Keratinocyte (primary cell): ENCODE results near the gene MEP1B. TPM values are rescaled to one million over a fixed set of nuclear protein-coding genes. Genes with fewer than 3 reads are reported as not detected.

Experiments
- DNase-seq: peaks from one replicate; pipeline ENCODE4 v3.0.0-alpha.2; 2011; ENCODE audit warnings: low read depth, missing footprints, low spot score
- FAIRE-seq: peaks from 2 replicates; lab custom pipeline; 2011; peaks lifted over from hg19 to GRCh38; lab: Jason Lieb, UNC
- H2AFZ ChIP-seq: 2 replicates; pipeline ENCODE4 v1.6.0; 2012; ENCODE audit warnings: low read length, control low read depth, inconsistent platforms; ENCODE audit not compliant: control insufficient read depth
- H3K27ac ChIP-seq: 2 replicates; pipeline ENCODE4 v1.5.1; 2011; ENCODE audit warnings: low read length; ENCODE audit not compliant: control insufficient read depth, insufficient read depth
- H3K27me3 ChIP-seq: 3 replicates; pipeline ENCODE4 v1.6.0; 2011; ENCODE audit warnings: low read length; ENCODE audit not compliant: control insufficient read depth, insufficient read depth; ENCODE audit errors: extremely low read depth
- H3K36me3 ChIP-seq, 2 experiments: 2 replicates in 1 of 2; 3 replicates in 1 of 2; pipeline ENCODE4 v1.5.1; 2011; ENCODE audit warnings: low read length in 2 of 2, mild to moderate bottlenecking in 1 of 2; ENCODE audit not compliant: control insufficient read depth in 2 of 2, insufficient read depth in 2 of 2; ENCODE audit errors: extremely low read depth in 1 of 2
- H3K4me1 ChIP-seq: 3 replicates; pipeline ENCODE4 v1.5.1; 2011; ENCODE audit warnings: low read length; ENCODE audit not compliant: control insufficient read depth, insufficient read depth; ENCODE audit errors: extremely low read depth
- H3K4me2 ChIP-seq: 3 replicates; pipeline ENCODE4 v1.6.0; 2011; ENCODE audit warnings: low read depth, low read length; ENCODE audit not compliant: control insufficient read depth, insufficient read depth; ENCODE audit errors: extremely low read depth
- H3K4me3 ChIP-seq, 3 experiments: fragments of 200-600 bp in 1 of 3; sonication (generic) in 1 of 3; 2 replicates in 2 of 3; 3 replicates in 1 of 3; pipeline ENCODE4 v1.5.1; 2011 to 2016; ENCODE audit warnings: low read length in 3 of 3, mild to moderate bottlenecking in 3 of 3, control low read depth in 2 of 3, inconsistent platforms in 1 of 3, low read depth in 1 of 3, mixed read lengths in 1 of 3, mixed run types in 1 of 3, moderate library complexity in 1 of 3; ENCODE audit not compliant: control insufficient read depth in 2 of 3, insufficient read depth in 2 of 3; ENCODE audit errors: extremely low read depth in 1 of 3
- H3K79me2 ChIP-seq: 2 replicates; pipeline ENCODE4 v1.6.0; 2012; ENCODE audit warnings: low read length; ENCODE audit not compliant: control insufficient read depth, insufficient read depth
- H3K9ac ChIP-seq: 3 replicates; pipeline ENCODE4 v1.6.0; 2011; ENCODE audit warnings: low read length; ENCODE audit not compliant: control insufficient read depth, insufficient read depth; ENCODE audit errors: extremely low read depth
- H3K9me1 ChIP-seq: 3 replicates; pipeline ENCODE4 v1.6.0; 2011; ENCODE audit warnings: low read length; ENCODE audit not compliant: control insufficient read depth, insufficient read depth; ENCODE audit errors: extremely low read depth
- H3K9me3 ChIP-seq: 2 replicates; pipeline ENCODE4 v1.5.1; 2012; ENCODE audit warnings: low read depth, low read length; ENCODE audit not compliant: control insufficient read depth
- H4K20me1 ChIP-seq: 3 replicates; pipeline ENCODE4 v1.6.0; 2011; ENCODE audit warnings: low read length; ENCODE audit not compliant: control insufficient read depth, insufficient read depth; ENCODE audit errors: extremely low read depth
- CTCF ChIP-seq, 3 experiments: IDR thresholded peaks in 1 of 3; conservative IDR thresholded peaks in 1 of 3; optimal IDR thresholded peaks in 1 of 3; 2 replicates in 2 of 3; 3 replicates in 1 of 3; pipeline versions ENCODE3 to v1.5.1; 2011; ENCODE audit warnings: low read length in 3 of 3, mild to moderate bottlenecking in 3 of 3, moderate library complexity in 2 of 3, control low read depth in 1 of 3, inconsistent platforms in 1 of 3; ENCODE audit not compliant: insufficient read depth in 2 of 3; ENCODE audit errors: extremely low read depth in 1 of 3
- EZH2 ChIP-seq: IDR thresholded peaks from one replicate; pipeline ENCODE4 v1.6.1; 2012; ENCODE audit warnings: inconsistent platforms, mild to moderate bottlenecking, low read length, moderate library complexity
- dilution Hi-C: fragments of 300-500 bp; cut with MboI; formaldehyde crosslinking; loops from one replicate; pipeline ENCODE4 v1.7.0; 2020; ENCODE audit warnings: low sequenced_read_pairs; ENCODE audit not compliant: extremely low pct_ligation_motif_present
- polyA plus RNA-seq, 5 experiments: library from polyadenylated mRNA; depleted of rRNA in 3 of 5; stranded (reverse) in 3 of 5; stranded (forward) in 1 of 5; unstranded in 1 of 5; fragments of >200 nt; gene quantifications; 1 replicate in 1 of 5; 2 replicates in 3 of 5; 3 replicates in 1 of 5; pipeline versions ENCODE4 v1.2.1 to v1.2.3, GENCODE V29; 2011 to 2012; ENCODE audit warnings: missing spikeins in 2 of 5, low read depth in 1 of 5, low replicate concordance in 1 of 5

Gene MEP1B
- polyA plus RNA-seq, 1 donor (not counting 4 experiments of a cell fraction or from before 2014, with no cell fraction given): 0.03 TPM

DNA sequence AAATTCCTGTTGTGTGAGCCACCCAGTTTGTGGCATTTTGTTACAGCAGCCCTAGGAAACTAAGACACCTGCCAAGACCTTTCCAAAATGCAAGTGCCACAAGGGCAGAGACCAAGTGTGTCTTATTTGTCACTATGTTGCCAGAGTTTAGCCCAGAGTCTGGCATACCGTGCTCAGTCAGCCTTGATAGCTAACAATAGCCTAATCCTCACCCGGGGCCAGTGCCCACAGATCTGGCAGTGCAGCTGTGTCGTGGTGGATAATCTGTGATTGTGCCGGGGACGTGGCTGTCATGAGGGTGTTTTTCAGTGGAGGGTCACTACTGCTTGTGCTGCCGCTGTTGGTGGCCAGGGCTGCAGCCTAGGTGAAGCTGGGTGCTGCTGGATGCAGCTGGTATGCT is 53.5 kb downstream of the MEP1B start:
- dilution Hi-C loops: no loop called here
- FAIRE-seq (no peak), DNase-seq (no peak)
- Histone ChIP-seq H3K4me3 (no peak overlapping the region), H3K4me2 (no peak overlapping the region), H3K9me3 (no peaks in the 10 kb centered on the region), H3K27ac (no peak overlapping the region), H3K36me3 (no peaks in the 10 kb centered on the region), H3K4me1 (no peaks in the 10 kb centered on the region), H4K20me1 (no peaks in the 10 kb centered on the region), H3K9me1 (no peaks in the 10 kb centered on the region), H3K27me3 (no peaks in the 10 kb centered on the region), H3K79me2 (no peaks in the 10 kb centered on the region), H3K9ac (no peak overlapping the region), H2AFZ (no peak overlapping the region)
- TF ChIP-seq CTCF (optimal IDR thresholded peaks at IDR 0.05 in 1 of 3, IDR thresholded peaks at IDR 0.05 in 1 of 3, conservative IDR thresholded peaks at IDR 0.05 in 1 of 3; ENCODE audit: extremely low read depth in 1 of 3, insufficient read depth in 2 of 3, low read length in 3 of 3) (no peak), EZH2 (no peak)

- no peaks in the 10 kb centered on the region for H3K9me3 ChIP-seq
- DNase-seq (no peak), FAIRE-seq (no peak)
- no peaks in the 10 kb centered on the region for H3K4me1 ChIP-seq
- no peaks in the 10 kb centered on the region for H3K36me3 ChIP-seq
- no peaks in the 10 kb centered on the region for H4K20me1 ChIP-seq
- H3K27me3 ChIP-seq: no peaks in the 10 kb centered on the region
- H3K4me3 ChIP-seq: no peak overlapping the region
- no peak overlapping the region for H3K27ac ChIP-seq
- H3K79me2 ChIP-seq: no peaks in the 10 kb centered on the region
- dilution Hi-C loops: no loop called here
- TF ChIP-seq EZH2 (no peak), CTCF (optimal IDR thresholded peaks at IDR 0.05 in 1 of 3, IDR thresholded peaks at IDR 0.05 in 1 of 3, conservative IDR thresholded peaks at IDR 0.05 in 1 of 3; ENCODE audit: extremely low read depth in 1 of 3, insufficient read depth in 2 of 3, low read length in 3 of 3) (no peak)
- no peak overlapping the region for H3K4me2 ChIP-seq
- no peaks in the 10 kb centered on the region for H3K9me1 ChIP-seq
- H3K9ac ChIP-seq: no peak overlapping the region
- H2AFZ ChIP-seq: no peak overlapping the region
These were observed 55.0 kb downstream of the MEP1B start for GRCh38 chr18:32244881-32245280.
